Small intestine (tissue), 7 donors: ENCODE results near the gene COPZ2. TPM values are rescaled to one million over a fixed set of nuclear protein-coding genes. Genes with fewer than 3 reads are reported as not detected.

Experiments
- DNase-seq, 2 donors: peaks; one replicate each; pipeline versions ENCODE4 v3.0.0 to v3.0.0-alpha.2; 2013
- FAIRE-seq: peaks from 2 replicates; lab custom pipeline; 2012; peaks lifted over from hg19 to GRCh38; lab: Jason Lieb, UNC
- H3K27ac ChIP-seq, 3 donors: one replicate each; pipeline ENCODE4 v1.5.1; 2013; ENCODE audit warnings: low read length in 2 of 3, mild to moderate bottlenecking in 2 of 3, control low read depth in 1 of 3, inconsistent platforms in 1 of 3, low read depth in 1 of 3, moderate library complexity in 1 of 3
- H3K27me3 ChIP-seq, 3 donors: one replicate each; pipeline ENCODE4 v1.6.1; 2013; ENCODE audit warnings: low read length in 3 of 3, inconsistent platforms in 1 of 3; ENCODE audit not compliant: control insufficient read depth in 3 of 3, insufficient read depth in 3 of 3
- H3K36me3 ChIP-seq, 3 donors: one replicate each; pipeline ENCODE4 v1.6.1; 2013; ENCODE audit warnings: low read length in 3 of 3, inconsistent platforms in 1 of 3, low read depth in 1 of 3, mild to moderate bottlenecking in 1 of 3, moderate library complexity in 1 of 3; ENCODE audit not compliant: control insufficient read depth in 3 of 3, insufficient read depth in 2 of 3
- H3K4me1 ChIP-seq, 3 donors: one replicate each; pipeline ENCODE4 v1.6.1; 2013; ENCODE audit warnings: low read length in 2 of 3, inconsistent platforms in 1 of 3, low read depth in 1 of 3, mild to moderate bottlenecking in 1 of 3, moderate library complexity in 1 of 3; ENCODE audit not compliant: control insufficient read depth in 3 of 3, insufficient read depth in 2 of 3
- H3K4me3 ChIP-seq, 3 donors: one replicate each; pipeline ENCODE4 v1.5.1; 2013; ENCODE audit warnings: low read length in 3 of 3, control low read depth in 1 of 3, inconsistent platforms in 1 of 3, low read depth in 1 of 3, mild to moderate bottlenecking in 1 of 3, moderate library complexity in 1 of 3
- H3K9me3 ChIP-seq, 2 donors: one replicate each; pipeline ENCODE4 v1.6.1; 2013; ENCODE audit warnings: low read depth in 1 of 2, low read length in 1 of 2; ENCODE audit not compliant: control insufficient read depth in 2 of 2, insufficient read depth in 1 of 2
- WGBS, 3 donors: extraction: QIAGEN DNeasy Blood & Tissue Kit; methylation state at CpG; one replicate each; pipeline ENCODE4 v1.1.7; 2013; 5-methylcytosine and 5-hydroxymethylcytosine counted together
- polyA plus RNA-seq, 4 donors: library from polyadenylated mRNA; stranded (reverse) in 3 of 4; unstranded in 1 of 4; fragments of 200-250 nt in 3 of 4; fragments of 120-200 nt in 1 of 4; gene quantifications; one replicate each; pipeline versions ENCODE4 v1.2.1 to v1.2.3, GENCODE V29; 2013
- donor health status: healthy with polysubstance abuse.
- donor health status: control.
- donor health status: control.
- donor health status: Bipolar disorder and iron deficiency.
- donor health status: healthy.

Gene COPZ2
- polyA plus RNA-seq, 4 donors: 4.4 to 7.3 (median 5.6) TPM; not detected in 1

DNA sequence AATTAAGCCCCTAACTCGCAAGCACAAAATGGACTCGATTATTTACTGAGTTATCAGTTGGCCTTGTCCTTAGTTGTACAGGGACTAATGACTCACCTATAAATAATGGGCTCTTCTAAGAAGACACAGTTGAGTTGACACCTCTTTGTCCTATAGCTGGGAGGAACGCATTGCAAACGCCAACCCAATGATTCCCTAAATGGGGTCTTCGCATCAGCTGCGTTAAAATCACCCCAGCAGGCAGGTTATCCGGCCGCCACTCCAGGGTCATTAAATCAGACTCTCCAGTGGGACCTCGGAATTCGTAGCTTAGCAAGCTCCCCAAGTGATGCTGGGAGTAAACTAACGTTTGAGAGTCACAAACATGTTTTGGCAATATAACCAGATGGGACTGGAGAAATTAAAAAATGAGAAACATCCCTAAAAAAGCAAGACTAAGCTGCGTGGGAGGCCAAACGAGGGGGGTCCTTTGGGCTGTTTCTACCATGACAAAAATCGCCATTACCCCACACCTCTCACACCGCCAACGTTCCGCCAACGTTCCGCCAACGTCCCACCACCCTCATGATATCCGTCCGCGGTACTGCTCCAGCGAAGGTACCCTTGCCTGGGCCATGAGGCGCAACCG, 9.6 kb upstream of the COPZ2 start:
- FAIRE-seq (no peak), DNase-seq (peak in 1 of 2 donors; percentile 20)
- peaks cover 6 to 33% (median 16%) of the 10 kb centered on the region in 3 donors for H3K4me1 ChIP-seq
- H3K4me3 ChIP-seq: peak overlapping the region; percentile 49 to 88 (median 68)
- no peaks in the 10 kb centered on the region for H3K27me3 ChIP-seq
- WGBS, 3 donors: 6 to 12% (median 11%) methylated on average over 26 of the region's 26 CpGs
- H3K27ac ChIP-seq: peak overlapping the region; percentile 92 to 97 (median 92)
- H3K36me3 ChIP-seq: peaks cover 0 to 19% (median 0%) of the 10 kb centered on the region in 3 donors
- no peaks in the 10 kb centered on the region for H3K9me3 ChIP-seq

DNA sequence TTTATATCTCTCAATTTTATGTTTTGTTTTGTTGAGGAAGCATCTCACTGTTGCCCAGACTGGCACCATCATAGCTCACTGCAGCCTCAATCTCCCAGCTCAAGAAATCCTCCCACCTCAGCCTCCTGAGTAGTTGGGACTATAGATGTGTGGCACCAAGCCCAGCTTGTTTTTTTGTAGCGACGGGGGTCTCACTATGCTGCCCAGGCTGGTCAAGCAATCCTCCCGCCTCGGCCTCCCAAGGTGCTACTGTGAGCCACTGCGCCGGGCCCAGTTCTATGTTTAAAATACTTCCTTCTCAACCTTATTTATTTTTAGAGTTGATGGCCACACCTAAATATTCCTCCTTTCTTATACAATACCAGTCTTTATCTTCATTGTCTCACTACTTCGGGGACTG, 8.7 kb upstream of the COPZ2 start:
- Histone ChIP-seq H3K36me3 (peaks cover 0 to 10% (median 0%) of the 10 kb centered on the region in 3 donors), H3K27me3 (no peaks in the 10 kb centered on the region), H3K9me3 (no peaks in the 10 kb centered on the region), H3K27ac (no peak overlapping the region), H3K4me3 (no peak overlapping the region), H3K4me1 (peaks cover 0 to 24% (median 9%) of the 10 kb centered on the region in 3 donors)
- 88 to 89% (median 89%) methylated on average over 7 of the region's 7 CpGs for WGBS, 3 donors
- DNase-seq: no peak
- no peak for FAIRE-seq

DNA sequence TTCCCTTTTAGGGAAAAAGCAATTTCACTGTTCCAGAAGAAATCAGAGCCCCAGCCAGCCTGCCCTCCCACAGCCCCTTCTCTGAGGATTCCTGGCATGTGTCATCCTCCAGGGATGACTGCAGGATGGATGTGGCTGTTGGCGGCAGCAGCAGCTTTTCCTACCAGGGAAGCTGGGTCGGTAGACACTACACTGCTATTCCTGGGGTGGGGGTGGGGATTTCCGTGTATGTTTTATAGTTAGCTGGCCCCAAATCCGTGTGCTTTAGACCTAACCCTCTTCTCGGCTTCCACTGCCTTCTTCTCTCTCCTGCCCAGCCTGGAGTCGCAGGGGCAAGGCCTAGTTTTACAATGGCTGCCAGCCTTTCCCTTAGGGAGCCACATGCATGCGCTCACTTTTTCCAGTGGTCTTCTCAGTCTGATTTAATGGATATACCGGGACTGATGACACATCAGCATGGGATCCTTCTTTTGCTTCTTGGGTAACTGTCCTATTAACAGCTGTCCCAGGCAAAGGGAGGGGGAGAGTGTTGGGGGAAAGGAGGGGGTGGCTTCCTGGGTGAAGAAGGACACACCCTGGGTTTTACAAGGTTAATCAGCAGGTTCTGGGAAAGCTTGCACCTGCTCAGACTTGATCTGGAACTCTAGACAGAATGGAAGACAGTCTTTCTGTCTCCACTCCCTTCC, 7.9 kb upstream of the COPZ2 start:
- Histone ChIP-seq H3K9me3 (no peaks in the 10 kb centered on the region), H3K4me3 (no peak overlapping the region), H3K36me3 (peaks cover 0 to 2% (median 0%) of the 10 kb centered on the region in 3 donors), H3K4me1 (peaks cover 0 to 16% (median 5%) of the 10 kb centered on the region in 3 donors), H3K27ac (no peak overlapping the region), H3K27me3 (no peaks in the 10 kb centered on the region)
- FAIRE-seq (no peak), DNase-seq (peak in 1 of 2 donors; percentile 38)
- 57 to 66% (median 65%) methylated on average over 8 of the region's 8 CpGs for WGBS, 3 donors

DNA sequence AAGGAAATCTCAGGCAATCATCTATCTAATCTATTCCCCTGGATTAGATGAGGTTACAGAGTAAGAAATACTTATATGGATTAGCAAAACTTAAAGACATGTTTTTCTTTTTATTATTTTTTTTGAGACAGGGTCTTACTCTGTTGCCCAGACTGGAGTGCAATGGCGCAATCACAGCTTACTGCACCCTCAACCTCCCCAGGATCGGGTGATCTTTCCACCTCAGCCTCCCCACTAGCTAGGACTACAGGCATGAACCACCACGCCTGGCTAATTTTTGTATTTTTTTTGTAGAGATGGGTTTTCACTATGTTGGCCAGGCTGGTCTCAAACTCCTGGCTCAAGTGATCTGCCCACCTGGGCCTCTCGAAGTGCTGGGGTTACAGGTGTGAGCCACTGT, 7.3 kb upstream of the COPZ2 start:
- no peaks in the 10 kb centered on the region for H3K36me3 ChIP-seq
- peaks cover 0 to 12% (median 4%) of the 10 kb centered on the region in 3 donors for H3K4me1 ChIP-seq
- no peak overlapping the region for H3K27ac ChIP-seq
- FAIRE-seq (no peak), DNase-seq (no peak)
- WGBS, 3 donors: 90 to 94% (median 91%) methylated on average over 4 of the region's 4 CpGs
- H3K27me3 ChIP-seq: no peaks in the 10 kb centered on the region
- no peak overlapping the region for H3K4me3 ChIP-seq
- H3K9me3 ChIP-seq: no peaks in the 10 kb centered on the region

DNA sequence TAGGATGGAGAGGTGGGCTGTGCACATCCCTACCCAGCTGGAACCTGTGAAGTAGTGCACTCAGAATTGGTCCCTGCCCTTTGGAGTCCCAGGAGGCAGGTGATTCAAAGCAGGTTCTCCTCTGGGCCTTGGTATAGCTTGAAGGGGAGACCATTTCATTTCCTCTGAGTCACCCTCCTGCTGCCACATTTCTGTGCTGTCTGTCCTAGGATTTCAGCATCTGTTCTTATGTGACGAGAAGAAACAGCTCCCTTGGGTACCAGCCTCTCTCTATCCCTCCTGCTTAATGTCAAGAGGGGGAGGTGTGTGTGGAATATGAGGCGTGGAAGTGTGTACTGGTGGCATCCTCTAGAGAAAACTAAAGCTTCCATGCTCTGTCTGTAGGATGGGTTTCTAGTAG, 5.6 kb upstream of the COPZ2 start:
- DNase-seq (no peak), FAIRE-seq (no peak)
- Histone ChIP-seq H3K27me3 (peaks cover 0 to 15% (median 0%) of the 10 kb centered on the region in 3 donors), H3K9me3 (no peaks in the 10 kb centered on the region), H3K4me3 (no peak overlapping the region), H3K36me3 (no peaks in the 10 kb centered on the region), H3K27ac (no peak overlapping the region), H3K4me1 (peaks cover 0 to 9% (median 4%) of the 10 kb centered on the region in 3 donors)
- WGBS, 3 donors: 82 to 92% (median 90%) methylated on average over 2 of the region's 2 CpGs

DNA sequence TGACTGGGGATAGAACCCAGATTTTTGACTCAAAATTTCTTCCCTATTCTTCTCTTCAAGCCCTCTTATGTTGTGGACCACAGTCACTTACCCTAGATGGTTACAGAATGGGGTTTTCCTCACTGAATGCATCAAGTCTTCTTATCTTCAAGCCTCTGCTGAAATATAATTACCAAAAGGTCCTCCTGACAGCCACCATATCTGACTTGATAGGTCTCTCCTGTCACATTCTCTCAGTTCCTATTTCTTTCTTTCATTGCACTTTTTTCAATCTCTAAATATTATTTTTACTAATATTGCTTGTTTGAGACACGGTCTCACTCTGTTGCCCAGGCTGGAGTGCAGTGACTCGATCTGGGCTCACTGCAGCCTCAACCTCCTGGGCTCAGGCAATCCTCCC, 1.1 kb upstream of the COPZ2 start:
- no peak for FAIRE-seq

DNA sequence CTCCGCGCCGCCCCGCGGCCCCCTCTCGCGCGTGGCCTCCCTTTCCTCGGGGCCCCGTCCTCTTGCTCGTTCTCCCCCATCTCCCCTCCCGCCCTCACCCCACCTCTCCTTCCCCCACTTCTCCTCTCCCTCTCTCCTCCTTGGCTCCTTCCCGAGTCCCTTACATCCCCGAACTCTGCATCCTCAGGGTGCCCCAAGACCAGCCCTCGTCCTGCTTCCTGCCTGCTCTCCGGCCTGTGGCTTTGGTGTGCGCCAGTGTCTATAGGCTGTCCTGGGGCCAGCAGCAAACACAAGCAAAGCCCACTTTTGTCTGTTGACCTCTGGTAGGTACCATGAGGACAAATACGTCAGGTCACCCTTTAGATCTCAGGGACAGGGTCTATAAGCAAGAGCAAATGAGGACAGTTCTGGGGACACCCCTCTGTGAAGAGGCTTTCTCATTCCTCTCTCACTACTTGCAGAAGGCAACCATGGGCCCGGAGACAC, 284 bp upstream of the COPZ2 start:
- WGBS, 3 donors: 9% methylated on average over 16 to 19 of the region's 19 CpGs
- no peak for FAIRE-seq
- peaks cover 0 to 11% (median 6%) of the 10 kb centered on the region in 3 donors for H3K4me1 ChIP-seq
- peak in 1 of 2 donors; percentile 27 for DNase-seq
- H3K9me3 ChIP-seq: no peaks in the 10 kb centered on the region
- peaks cover 0 to 6% (median 0%) of the 10 kb centered on the region in 3 donors for H3K36me3 ChIP-seq
- peak overlapping the region; percentile 10 to 62 (median 12) for H3K4me3 ChIP-seq
- H3K27me3 ChIP-seq: peaks cover 0 to 53% (median 7%) of the 10 kb centered on the region in 3 donors
- no peak overlapping the region for H3K27ac ChIP-seq

More for the DNA sequence above, 1.1 kb upstream of the COPZ2 start:
- H3K4me3 ChIP-seq: no peak overlapping the region
- WGBS, 3 donors: 79 to 90% (median 81%) methylated on average over 2 of the region's 2 CpGs
- H3K9me3 ChIP-seq: no peaks in the 10 kb centered on the region
- H3K27me3 ChIP-seq: peaks cover 0 to 45% (median 7%) of the 10 kb centered on the region in 3 donors
- no peak for DNase-seq
- peaks cover 0 to 4% (median 0%) of the 10 kb centered on the region in 3 donors for H3K36me3 ChIP-seq
- H3K27ac ChIP-seq: no peak overlapping the region
- peaks cover 0 to 11% (median 6%) of the 10 kb centered on the region in 3 donors for H3K4me1 ChIP-seq

DNA sequence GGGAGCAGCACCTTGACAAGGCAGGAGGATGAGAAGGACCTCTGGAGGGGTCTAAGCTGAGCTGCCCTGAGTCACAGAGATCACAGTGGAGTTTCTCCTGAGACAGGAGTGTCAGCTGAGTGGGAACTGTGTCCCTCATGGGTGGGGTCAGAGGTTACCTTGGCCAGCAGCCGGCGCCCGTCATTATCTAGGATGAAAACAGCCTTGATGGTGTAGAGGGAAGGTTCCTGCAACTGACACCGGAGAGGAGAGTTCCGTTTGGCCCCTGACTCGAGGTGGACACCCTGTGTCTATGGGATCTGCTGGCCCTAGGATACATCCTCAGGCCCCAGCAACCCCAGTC, 933 bp downstream of the COPZ2 start:
- peaks cover 0 to 6% (median 0%) of the 10 kb centered on the region in 3 donors for H3K36me3 ChIP-seq
- DNase-seq (no peak), FAIRE-seq (no peak)
- H3K27me3 ChIP-seq: peaks cover 0 to 57% (median 7%) of the 10 kb centered on the region in 3 donors
- peaks cover 0 to 11% (median 6%) of the 10 kb centered on the region in 3 donors for H3K4me1 ChIP-seq
- no peaks in the 10 kb centered on the region for H3K9me3 ChIP-seq
- H3K27ac ChIP-seq: no peak overlapping the region
- H3K4me3 ChIP-seq: peak overlapping the region in 1 of 3 donors; percentile 60
- 7 to 37% (median 26%) methylated on average over 6 of the region's 6 CpGs for WGBS, 3 donors
